Lung microvascular endothelial cell (primary cell): ENCODE data around the gene ELAC1. TPM values are rescaled to one million over a fixed set of nuclear protein-coding genes. Genes with fewer than 3 reads are reported as not detected.
"Not testable (repeated sequence)": the region's sequence is repeated elsewhere in the genome, so short reads cannot be mapped to it uniquely, and the experiment has no call there.

Experiments used
- DNase-seq, 2 donors: peaks; one replicate each; pipeline versions ENCODE4 v3.0.0 to v3.0.0-alpha.2; 2010; ENCODE audit warnings: low read depth in 2 of 2
- total RNA-seq: library from RNA; depleted of rRNA; stranded (reverse); fragments of >200 nt; gene quantifications from 2 replicates; pipeline ENCODE4 v1.2.1, GENCODE V29; 2014

The ELAC1 gene, protein sequence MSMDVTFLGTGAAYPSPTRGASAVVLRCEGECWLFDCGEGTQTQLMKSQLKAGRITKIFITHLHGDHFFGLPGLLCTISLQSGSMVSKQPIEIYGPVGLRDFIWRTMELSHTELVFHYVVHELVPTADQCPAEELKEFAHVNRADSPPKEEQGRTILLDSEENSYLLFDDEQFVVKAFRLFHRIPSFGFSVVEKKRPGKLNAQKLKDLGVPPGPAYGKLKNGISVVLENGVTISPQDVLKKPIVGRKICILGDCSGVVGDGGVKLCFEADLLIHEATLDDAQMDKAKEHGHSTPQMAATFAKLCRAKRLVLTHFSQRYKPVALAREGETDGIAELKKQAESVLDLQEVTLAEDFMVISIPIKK
- 4.6 and 5.0 TPM in 2 replicates for total RNA-seq

DNA sequence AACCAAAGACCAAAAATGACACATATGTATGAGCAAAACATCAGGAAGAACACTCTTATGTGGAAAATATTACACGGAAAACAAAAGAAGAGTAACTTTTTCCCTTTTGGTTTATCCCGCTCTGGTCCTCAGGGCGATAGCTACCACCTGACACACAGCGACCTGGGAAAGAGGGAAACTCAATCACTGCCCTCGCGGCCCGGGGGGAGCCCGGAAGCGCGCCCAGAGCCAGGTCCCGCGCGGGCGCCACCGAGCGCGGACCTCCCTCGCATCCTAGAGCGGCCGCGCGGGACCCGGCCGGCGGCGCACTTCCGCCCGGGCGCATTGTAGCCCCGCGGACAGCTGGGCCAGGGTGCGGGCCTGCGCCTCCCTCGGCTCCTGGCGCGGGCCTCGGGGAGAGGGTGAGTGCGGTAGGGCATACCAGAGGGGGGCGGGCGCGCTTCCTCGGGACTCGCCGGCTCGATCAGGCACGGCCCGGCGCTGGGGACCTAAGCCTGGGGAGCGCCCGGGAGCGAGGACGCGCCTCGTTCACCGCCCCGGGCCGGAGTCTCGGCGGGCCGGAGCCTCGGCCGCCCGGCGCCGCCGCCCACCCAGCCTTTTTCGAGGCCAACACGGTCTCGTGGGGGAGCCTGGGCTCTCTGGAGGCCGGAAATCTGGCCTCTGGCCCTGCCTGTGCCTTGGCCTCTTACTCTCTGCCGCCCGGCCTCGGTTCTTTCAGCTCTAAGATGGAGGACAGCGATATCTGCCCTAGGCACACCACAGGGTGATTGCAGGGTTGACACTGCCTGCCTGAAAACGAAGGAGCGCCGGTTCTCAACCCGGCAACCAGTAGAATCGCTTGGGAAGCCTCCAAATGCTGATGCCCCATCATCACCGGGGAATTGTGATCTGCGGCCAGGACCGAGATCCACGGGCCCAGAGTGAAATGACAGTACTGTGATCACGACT, at the start of gene ELAC1:
Gene ELAC1, plus strand, starts transcription at position 327 of the 948 bp plus-strand sequence. CDS start 6,365 bp downstream, outside the sequence.
- peak; percentile 85 to 86 for DNase-seq

DNA sequence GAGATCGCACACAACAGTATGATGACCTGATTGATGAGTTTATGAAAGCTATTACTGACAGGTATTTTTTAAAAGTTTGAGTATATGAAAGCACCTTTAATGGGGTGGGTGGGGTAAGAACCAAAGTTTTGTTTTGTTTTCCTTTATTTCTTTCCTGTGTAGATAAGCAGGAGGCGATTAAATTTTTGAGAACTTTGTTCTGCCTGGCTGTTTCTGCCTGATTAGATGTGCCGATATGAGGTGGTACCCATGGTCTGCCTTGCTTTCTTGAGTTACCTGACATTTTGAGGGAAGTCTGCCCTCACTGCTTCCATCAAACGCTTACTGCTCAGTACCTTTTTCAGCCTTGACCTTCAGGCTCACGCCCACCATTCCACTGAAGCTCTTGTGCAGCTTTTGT, 49.7 kb upstream of the ELAC1 start:
- DNase-seq, result no peak

DNA sequence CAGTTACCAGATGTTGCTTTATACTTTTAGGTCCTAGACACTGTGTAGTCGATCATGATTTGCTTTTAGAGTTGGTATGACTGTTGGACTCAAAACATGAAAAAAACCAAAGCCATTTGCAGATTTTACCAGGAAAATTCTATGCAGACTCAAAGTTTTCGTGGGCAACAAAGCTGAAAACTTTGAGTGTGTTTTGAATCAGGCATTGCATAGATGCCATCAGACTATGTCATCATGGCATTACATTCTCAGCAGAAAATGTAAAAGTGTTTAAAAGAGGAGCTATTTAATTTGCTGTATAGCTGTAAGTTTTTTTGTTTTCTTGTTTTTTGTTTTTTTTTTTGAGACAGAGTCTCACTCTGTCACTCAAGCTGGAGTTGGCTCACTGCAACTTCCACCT, 43.5 kb upstream of the ELAC1 start:
- DNase-seq, result no peak

- no peak for DNase-seq
Observed at GRCh38 chr18:50926521-50926920, 41.3 kb upstream of the ELAC1 start.

GRCh38 chr18:50928551-50928950, 39.3 kb upstream of the ELAC1 start:
- DNase-seq, result no peak

- no peak for DNase-seq
Observed at GRCh38 chr18:50933684-50934083, 34.2 kb upstream of the ELAC1 start.

- DNase-seq, result no peak
Observed at GRCh38 chr18:50934545-50935211, 33.2 kb upstream of the ELAC1 start.

DNA sequence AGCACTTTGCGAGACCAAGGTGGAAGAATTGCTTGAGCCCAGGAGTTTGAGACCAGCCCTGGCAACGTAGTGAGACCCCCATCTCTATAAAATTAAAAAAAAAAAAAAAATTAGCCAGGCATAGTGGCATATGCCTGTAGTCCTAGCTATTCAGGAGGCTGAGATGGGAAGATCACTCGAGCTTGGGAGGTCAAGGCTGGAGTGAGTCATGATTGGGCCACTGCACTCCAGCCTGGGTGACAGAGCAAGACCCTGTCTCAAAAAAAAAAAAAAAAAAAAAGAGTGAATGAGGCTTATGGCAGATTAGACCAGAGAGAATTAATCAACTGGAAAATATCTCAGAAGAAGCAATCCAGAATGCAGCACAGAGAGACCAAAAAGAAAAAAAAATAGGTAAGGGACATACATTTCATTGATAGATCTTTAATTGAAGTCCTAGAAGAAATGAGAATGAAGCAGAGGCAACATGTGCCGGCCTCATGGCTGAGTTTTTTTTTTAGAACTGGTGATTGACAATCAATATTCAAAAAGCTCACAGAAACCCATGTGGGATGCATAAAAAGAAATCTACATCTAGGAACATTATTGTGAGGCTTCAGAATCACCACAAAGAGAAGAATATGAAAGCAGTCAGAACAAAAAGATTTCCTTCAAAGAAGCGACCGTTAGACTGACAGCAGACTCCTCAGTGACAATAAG, 32.2 kb upstream of the ELAC1 start:
- DNase-seq, result no peak

GRCh38 chr18:50937183-50937582, 30.7 kb upstream of the ELAC1 start:
- no peak for DNase-seq

DNA sequence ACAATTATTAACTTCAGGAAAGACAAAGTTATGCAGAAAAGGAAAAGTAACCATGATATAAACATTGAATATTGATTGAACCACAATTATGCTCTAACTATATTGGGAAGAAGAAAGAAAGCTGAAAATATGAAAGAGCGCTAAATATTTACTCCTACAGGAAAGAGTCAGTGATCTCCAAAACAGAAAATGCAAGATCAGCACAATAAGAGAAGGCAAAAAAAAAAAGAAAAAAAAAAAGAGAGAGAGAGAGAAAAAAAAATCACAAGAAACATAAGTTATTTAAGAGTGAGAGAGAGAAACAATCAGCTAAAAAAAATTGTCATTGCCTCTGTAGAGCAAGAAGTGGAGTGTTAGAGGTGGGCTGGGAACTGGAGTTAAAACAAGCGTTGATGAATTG, 28.9 kb upstream of the ELAC1 start:
- no peak for DNase-seq

DNA sequence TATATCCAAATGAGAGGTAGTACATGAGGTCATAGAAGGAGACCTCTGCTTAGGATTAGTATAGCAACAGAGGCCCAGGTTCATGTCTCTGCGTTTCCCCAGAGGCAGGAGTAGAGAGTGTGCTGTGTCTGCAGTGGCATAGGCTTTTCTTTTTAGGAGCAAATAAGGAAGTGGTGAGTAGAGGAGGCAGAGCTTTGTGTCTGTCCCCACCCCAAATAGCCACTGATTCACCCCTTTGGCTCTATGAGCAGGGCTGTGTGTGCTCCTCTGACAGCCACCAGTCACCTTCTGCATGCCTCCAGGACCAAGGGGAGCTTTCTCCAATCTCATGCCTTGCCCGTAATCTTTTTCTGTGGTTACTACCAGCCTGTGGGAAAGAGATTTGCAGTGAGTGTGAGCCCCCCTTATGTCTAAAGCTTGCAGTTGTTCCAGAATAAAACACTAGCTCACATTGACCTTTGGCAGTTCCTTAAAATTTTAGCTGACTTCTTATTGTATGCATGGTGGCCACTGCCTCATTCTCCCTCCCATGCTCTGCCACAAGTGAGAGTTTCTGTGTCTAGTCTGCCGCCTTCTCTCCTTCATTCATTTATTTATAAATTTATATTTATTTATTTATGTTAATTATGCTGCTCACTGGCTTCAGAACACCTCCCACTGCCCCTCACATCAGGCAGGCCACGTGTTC, 23.5 kb upstream of the ELAC1 start:
- DNase-seq, result no peak

GRCh38 chr18:50945918-50946317, 21.9 kb upstream of the ELAC1 start:
- DNase-seq, result not testable (repeated sequence)

GRCh38 chr18:50947899-50948298, 19.9 kb upstream of the ELAC1 start:
- no peak for DNase-seq

GRCh38 chr18:50949185-50949584, 18.7 kb upstream of the ELAC1 start:
- DNase-seq, result no peak

DNA sequence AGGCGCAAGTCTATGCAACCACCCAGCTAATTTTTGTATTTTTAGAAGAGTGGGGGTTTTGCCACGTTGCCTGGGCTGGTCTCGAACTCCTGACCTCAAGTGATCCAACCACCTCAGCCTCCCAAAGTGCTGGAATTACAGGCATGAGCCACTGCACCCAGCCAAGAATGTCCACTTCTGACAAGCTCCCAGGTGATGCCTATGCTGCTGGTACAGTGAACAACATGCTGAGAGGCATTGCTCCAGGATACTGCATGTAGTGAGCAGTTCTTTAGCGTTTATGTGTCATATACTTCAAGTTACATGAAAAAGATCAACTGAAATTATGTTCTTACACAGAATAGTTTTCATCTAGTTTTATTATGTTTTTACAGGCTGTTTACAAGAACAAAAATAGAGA, 17.2 kb upstream of the ELAC1 start:
- DNase-seq, result no peak

DNA sequence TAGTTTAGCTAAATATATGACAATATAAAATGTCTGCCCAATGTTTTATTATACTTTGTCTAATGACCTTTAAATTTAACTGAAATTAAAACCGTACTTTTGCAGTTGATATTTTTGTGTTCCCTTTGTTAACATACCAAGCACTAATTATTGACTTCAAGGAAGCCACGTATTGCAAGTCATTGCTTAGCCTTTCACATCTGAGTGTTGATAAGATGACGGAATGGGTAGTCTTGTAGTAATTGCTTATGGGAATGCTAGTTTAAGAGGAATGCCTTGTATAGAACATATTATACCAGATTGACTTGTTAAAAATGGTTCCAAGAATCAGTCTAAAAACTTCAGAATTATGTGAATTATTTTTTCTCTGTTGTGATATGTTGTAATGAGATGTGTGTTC, 14.0 kb upstream of the ELAC1 start:
- no peak for DNase-seq

DNA sequence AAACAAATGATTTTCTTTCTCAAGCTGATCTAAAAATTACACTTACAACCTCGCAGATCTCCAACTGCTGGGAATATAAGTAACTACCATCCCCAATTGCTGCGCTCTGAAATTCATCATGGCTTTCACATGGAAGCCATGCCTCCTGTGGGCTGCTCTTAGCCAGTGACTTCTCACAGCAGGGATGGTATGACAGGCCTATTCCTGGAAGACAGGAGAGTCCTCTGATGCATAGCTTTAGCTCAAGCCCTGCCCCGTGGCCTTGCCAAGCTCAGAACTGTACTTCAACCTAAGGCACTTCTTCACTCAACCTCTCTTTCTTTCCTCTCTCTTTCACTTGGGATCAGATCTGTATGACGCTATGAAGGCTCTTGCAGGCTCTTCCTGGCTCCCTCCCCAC, 12.6 kb upstream of the ELAC1 start:
- DNase-seq, result no peak

- DNase-seq, result no peak
Observed at GRCh38 chr18:50956116-50956515, 11.7 kb upstream of the ELAC1 start.

DNA sequence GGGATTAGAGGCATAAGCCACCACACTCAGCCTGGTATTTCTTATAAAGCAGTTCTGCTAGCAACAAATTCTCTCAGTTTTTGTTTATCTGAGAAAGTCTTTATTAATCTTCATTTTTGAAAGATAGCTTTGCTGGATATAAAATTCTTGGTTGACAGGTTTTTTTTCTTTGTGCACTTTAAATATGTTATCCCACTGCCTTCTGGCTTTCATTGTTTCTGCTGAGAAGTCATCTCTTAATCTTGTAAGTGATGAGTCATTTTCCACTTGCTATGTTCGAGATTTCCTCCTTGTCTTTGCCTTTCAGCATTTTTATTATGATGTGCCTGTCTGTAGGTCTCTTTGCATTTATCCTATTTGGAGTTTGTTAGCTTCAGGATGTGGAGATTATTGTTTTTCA, 5.9 kb upstream of the ELAC1 start:
- no peak for DNase-seq

DNA sequence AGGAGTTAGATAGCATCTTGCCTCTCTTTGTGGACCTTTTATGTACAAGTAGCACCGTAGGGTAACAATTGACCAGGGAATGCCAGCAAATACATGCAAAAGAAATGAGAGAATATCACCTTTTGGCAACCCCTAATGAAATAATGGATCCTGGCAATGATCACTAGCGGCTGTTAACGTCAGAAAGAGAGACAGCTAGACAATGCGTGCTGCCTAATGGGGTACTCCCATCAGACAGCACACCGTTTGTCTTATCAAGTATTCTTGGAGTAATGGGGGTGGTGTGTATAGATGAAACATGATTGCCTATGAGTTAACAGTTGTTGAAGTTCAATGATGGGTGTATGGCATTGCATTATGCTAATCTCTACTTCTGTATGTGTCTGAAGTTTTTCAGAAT, 1.6 kb downstream of the ELAC1 start:
- DNase-seq, result no peak

GRCh38 chr18:50970006-50970405, 2.2 kb downstream of the ELAC1 start:
- DNase-seq, result no peak
